Pancreas (tissue), 10 donors: ENCODE data around the gene CLUH. TPM values are rescaled to one million over a fixed set of nuclear protein-coding genes. Genes with fewer than 3 reads are reported as not detected.

Experiments
- ATAC-seq, 4 donors: fragments of 200-7000 bp; cut with Tn5 transposase; one replicate each; pipeline versions ENCODE4 v1.8.0 to v1.9.1; 2020; ENCODE audit warnings: mild to moderate bottlenecking in 4 of 4, moderate library complexity in 4 of 4
- DNase-seq, 6 donors: peaks; one replicate each; pipeline ENCODE4 v3.0.0-alpha.2; 2020
- FAIRE-seq: peaks from 2 replicates; lab custom pipeline; 2012; peaks lifted over from hg19 to GRCh38; lab: Jason Lieb, UNC
- H3K27ac ChIP-seq, 4 donors: fragments of 200-600 bp; sonication (generic); 1 replicate in 3 of 4; 2 replicates in 1 of 4; pipeline versions ENCODE4 v1.5.0 to v1.8.0; 2020
- H3K27me3 ChIP-seq, 4 donors: fragments of 200-600 bp; one replicate each; pipeline ENCODE4 v1.8.0; 2021
- H3K36me3 ChIP-seq, 3 donors: fragments of 200-600 bp; sonication (generic) in 1 of 3; one replicate each; pipeline versions ENCODE4 v1.5.0 to v1.8.0; 2020 to 2021
- H3K4me1 ChIP-seq, 3 donors: fragments of 200-600 bp; one replicate each; pipeline ENCODE4 v1.8.0; 2021
- H3K4me3 ChIP-seq, 4 donors: fragments of 200-600 bp; sonication (generic) in 2 of 4; one replicate each; pipeline versions ENCODE4 v1.5.0 to v1.8.0; 2020 to 2021
- H3K9me3 ChIP-seq, 4 donors: fragments of 200-600 bp; one replicate each; pipeline ENCODE4 v1.8.0; 2021
- WGBS, 2 donors: extraction: QIAGEN DNeasy Blood & Tissue Kit; methylation state at CpG; one replicate each; pipeline ENCODE4 v1.1.7; 2013; 5-methylcytosine and 5-hydroxymethylcytosine counted together
- intact Hi-C, 3 donors: fragments of 100-400 bp; cut with DNase I; formaldehyde crosslinking; loops; one replicate each; pipeline versions ENCODE4 v1.11.1 to v1.14.2; 2022
- polyA plus RNA-seq, 2 donors: library from polyadenylated mRNA; stranded (reverse); fragments of 200-250 nt; gene quantifications; one replicate each; pipeline ENCODE4 v1.2.3, GENCODE V29; 2013
- total RNA-seq, 6 donors: library from RNA; stranded (reverse); fragmentation: NEBNext Ultra II Directional in 4 of 6; extraction: Animal tissue kit (Norgen Biotek cat#: 25700) in 4 of 6; gene quantifications; one replicate each; pipeline versions ENCODE4 v1.2.1 to v1.2.4, GENCODE V29; 2021 to 2023
- TF ChIP-seq, protein P1 (sequence below), 4 donors: fragments of 200-600 bp; sonication (generic) in 3 of 4; IDR thresholded peaks; one replicate each; pipeline versions ENCODE4 v1.5.0 to v1.8.0; 2021; ENCODE audit warnings: antibody characterized with exemption in 4 of 4
- donor health status: healthy with polysubstance abuse.
- donor health status: DM: no; HTN: no; CAD: no; lungs with moderate emphysema.
- donor health status: DM: no; HTN: no; CAD: no.
- donor health status: control.
- donor health status: control.
- donor health status: Bipolar disorder and iron deficiency.
- donor health status: DM: yes; HTN: yes; CAD: no.
- donor health status: DM: no; HTN: no; CAD: no.
- donor health status: DM: no; HTN: no; CAD: no.
- donor health status: DM: yes; HTN: yes; CAD: no.

Gene CLUH
- total and polyA plus RNA-seq, 8 donors = 47.7 to 201 (median 66.1) TPM

DNA sequence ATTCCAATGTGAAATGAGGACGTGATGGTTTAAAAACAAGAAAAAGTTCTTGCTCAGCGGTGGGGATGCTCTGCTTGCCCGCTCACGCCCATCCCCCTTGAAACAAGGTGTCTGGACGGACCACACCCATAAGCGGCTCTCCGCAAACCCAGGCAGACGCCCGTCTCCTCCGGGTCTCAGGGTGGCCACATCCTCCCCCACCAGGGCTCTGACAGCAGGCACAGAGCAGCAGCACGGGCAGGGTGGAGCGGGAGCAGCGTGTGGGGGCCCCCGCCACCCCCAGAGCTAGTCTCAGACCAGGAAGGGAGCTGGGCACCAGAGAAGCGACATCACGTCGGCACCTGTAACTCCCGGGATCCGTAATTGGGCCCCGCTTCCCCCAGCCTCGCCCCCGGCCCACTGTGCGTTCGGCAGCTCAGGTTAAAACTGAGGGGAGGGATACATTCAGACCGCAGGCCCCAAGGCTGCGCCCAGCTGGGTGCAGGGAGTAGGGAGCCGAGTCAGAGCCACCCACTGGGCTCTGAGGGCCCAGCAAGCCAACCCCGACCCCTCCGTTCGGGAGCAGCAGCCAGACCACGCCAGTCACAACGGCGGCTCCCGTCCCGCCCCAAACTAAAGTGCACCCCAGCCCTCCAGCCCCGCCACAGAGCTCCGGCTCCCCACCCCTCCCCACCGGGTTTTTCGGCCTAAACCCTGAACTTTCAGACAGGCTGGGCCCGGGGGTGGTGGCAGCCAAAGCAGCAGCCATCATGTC lies 22.0 kb downstream of the CLUH start:
- peak in 2 of 4 donors; percentile 5 to 11 for ATAC-seq
- H3K27ac ChIP-seq = no peak overlapping the region
- H3K27me3 ChIP-seq = no peaks in the 10 kb centered on the region
- no peak for FAIRE-seq
- no peaks in the 10 kb centered on the region for H3K9me3 ChIP-seq
- H3K4me1 ChIP-seq = no peaks in the 10 kb centered on the region
- 85% methylated on average over 38 to 40 of the region's 40 CpGs for WGBS, 2 donors
- H3K4me3 ChIP-seq = no peak overlapping the region
- DNase-seq = peak in 5 of 6 donors; percentile 22 to 71 (median 37)
- H3K36me3 ChIP-seq = peaks cover 0 to 40% (median 19%) of the 10 kb centered on the region in 3 donors
- TF ChIP-seq, protein P1, sequence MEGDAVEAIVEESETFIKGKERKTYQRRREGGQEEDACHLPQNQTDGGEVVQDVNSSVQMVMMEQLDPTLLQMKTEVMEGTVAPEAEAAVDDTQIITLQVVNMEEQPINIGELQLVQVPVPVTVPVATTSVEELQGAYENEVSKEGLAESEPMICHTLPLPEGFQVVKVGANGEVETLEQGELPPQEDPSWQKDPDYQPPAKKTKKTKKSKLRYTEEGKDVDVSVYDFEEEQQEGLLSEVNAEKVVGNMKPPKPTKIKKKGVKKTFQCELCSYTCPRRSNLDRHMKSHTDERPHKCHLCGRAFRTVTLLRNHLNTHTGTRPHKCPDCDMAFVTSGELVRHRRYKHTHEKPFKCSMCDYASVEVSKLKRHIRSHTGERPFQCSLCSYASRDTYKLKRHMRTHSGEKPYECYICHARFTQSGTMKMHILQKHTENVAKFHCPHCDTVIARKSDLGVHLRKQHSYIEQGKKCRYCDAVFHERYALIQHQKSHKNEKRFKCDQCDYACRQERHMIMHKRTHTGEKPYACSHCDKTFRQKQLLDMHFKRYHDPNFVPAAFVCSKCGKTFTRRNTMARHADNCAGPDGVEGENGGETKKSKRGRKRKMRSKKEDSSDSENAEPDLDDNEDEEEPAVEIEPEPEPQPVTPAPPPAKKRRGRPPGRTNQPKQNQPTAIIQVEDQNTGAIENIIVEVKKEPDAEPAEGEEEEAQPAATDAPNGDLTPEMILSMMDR (IDR thresholded peaks at IDR 0.05) = no peak
- intact Hi-C loops = no loop called here

DNA sequence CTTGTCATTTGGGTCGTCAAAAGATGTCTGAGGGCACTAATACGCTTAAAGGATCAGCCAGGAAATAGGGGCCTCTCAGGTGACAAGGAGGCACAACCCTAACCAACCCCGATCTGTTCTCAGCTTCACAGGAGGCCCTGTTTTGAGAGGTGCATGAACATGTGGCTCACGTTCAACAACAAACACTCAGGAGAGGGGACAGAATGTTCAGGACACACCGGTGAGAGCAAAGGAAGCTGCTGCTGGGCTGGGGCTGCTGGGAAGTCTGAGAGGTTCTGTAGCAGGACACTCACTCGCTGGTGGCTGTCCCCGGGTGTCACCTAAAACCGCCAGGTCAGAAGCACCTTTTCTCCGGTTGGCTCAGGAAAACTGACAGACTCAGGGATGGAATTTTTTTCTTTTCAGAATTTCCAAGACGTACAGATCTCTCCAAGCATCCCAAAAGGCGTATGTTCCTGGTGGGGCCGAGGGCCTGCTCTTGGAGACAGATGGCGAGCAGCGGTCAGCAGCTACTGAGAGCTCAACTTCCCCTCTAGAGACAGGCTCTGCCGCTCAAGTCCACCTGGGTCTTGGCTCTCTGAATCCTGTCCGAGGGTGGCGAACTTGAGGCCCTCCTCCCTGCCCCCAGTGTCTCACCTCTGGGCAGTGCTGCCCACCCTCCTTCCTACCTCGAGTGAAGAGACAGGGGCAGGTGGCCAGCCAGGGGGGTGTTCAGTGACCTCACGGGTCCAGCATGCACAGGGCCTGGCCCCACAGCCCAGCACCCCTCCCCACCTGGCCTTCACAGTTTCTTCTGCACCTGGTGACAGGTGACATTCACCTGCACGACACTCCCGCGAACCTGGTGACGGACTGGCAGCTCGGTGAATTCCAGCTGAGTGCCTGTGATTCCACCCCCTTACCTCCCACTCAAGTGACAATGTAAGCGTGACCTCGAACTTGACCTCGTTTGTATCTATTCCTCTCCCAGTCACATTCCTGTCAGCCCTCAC lies 22.9 kb downstream of the CLUH start:
- Histone ChIP-seq H3K4me3 (no peak overlapping the region), H3K36me3 (peaks cover 0 to 30% (median 17%) of the 10 kb centered on the region in 3 donors), H3K27me3 (no peaks in the 10 kb centered on the region), H3K4me1 (peaks cover 4 to 6% (median 4%) of the 10 kb centered on the region in 3 donors), H3K27ac (no peak overlapping the region), H3K9me3 (no peaks in the 10 kb centered on the region)
- intact Hi-C loops = no loop called here
- DNase-seq (peak; percentile 16 to 72 (median 35)), ATAC-seq (peak; percentile 2 to 38 (median 8)), FAIRE-seq (no peak)
- 60 to 65% methylated on average over 27 of the region's 27 CpGs for WGBS, 2 donors
- TF ChIP-seq, protein P1 (IDR thresholded peaks at IDR 0.05) = no peak

DNA sequence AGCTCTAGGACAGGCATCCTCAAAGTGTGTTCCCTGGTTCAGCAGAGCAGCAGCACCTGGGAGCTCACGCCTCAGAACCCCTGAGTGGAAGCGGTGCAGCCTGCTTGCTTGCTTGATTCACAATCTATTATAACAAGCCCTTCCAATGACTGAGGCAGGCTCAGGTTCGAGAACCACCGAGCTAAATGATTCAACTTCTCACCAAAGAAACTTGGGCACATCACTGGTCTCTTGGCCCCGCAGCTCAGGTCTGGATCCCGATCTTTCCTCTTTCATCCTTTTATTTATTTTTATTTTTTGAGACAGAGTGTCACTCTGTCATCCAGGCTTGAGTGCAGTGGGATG lies 24.5 kb downstream of the CLUH start:
- DNase-seq = peak in 1 of 6 donors; percentile 34
- intact Hi-C loops = no loop called here
- H3K27ac ChIP-seq = no peak overlapping the region
- TF ChIP-seq, protein P1 (IDR thresholded peaks at IDR 0.05) = no peak
- ATAC-seq = no peak
- peaks cover 0 to 16% (median 6%) of the 10 kb centered on the region in 3 donors for H3K36me3 ChIP-seq
- no peaks in the 10 kb centered on the region for H3K9me3 ChIP-seq
- WGBS, 2 donors = 90 to 94% methylated on average over 6 of the region's 6 CpGs
- H3K4me1 ChIP-seq = peaks cover 11 to 22% (median 18%) of the 10 kb centered on the region in 3 donors
- no peaks in the 10 kb centered on the region for H3K27me3 ChIP-seq
- FAIRE-seq = no peak
- H3K4me3 ChIP-seq = no peak overlapping the region

DNA sequence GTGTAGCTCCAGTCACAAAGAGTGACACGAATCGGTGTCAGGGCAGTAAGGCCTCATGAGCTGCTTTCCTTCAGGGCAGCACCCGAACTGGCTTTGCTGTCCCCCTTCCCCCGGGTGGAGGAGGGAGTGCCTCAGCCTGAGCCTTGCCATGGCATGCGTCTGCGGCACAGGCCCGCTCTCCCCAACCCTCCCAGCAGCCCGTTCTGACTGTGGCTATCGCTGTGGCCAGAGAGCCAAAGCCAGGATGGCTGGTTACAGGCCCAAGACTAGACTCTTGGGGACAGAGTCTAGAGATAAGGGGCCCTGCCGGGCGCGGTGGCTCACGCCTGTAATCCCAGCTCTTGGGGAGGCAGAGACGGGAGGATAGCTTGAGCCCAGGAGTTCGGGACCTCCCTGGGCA lies 25.9 kb downstream of the CLUH start:
- no peaks in the 10 kb centered on the region for H3K9me3 ChIP-seq
- H3K4me3 ChIP-seq = no peak overlapping the region
- intact Hi-C loops = no loop called here
- DNase-seq (peak in 1 of 6 donors; percentile 51), ATAC-seq (no peak), FAIRE-seq (no peak)
- H3K27me3 ChIP-seq = no peaks in the 10 kb centered on the region
- peaks cover 11 to 23% (median 18%) of the 10 kb centered on the region in 3 donors for H3K4me1 ChIP-seq
- WGBS, 2 donors = 88 to 93% methylated on average over 15 of the region's 15 CpGs
- TF ChIP-seq, protein P1 (IDR thresholded peaks at IDR 0.05) = no peak
- peaks cover 3 to 19% (median 8%) of the 10 kb centered on the region in 3 donors for H3K36me3 ChIP-seq
- H3K27ac ChIP-seq = no peak overlapping the region
